GM10248 (cell line): ENCODE results near the gene YWHAH.
"Not testable (repeated sequence)": the region's sequence is repeated elsewhere in the genome, so short reads cannot be mapped to it uniquely, and the experiment has no call there.

Experiments used
- CTCF ChIA-PET: fragments of 300-600 bp; sonication (Branson Sonifier 250); formaldehyde crosslinking; extraction: SDS; loops from one replicate; lab custom pipeline; 2021; ENCODE audit warnings: antibody characterized with exemption; lab: Yijun Ruan, JAX
- POLR2A ChIA-PET: fragments of 350-650 bp; sonication (Branson Sonifier 250); formaldehyde crosslinking; extraction: SDS; loops from one replicate; lab custom pipeline; 2020; ENCODE audit warnings: antibody characterized with exemption; lab: Yijun Ruan, JAX
- DNase-seq: peaks from one replicate; pipeline ENCODE4 v3.0.0; 2012; ENCODE audit errors: extremely low spot score
- TF ChIP-seq, protein P1 (sequence below): IDR thresholded peaks from 2 replicates; pipeline ENCODE4 v1.5.1; 2012; ENCODE audit warnings: mild to moderate bottlenecking, low read depth; ENCODE audit errors: extremely low read depth, missing control alignments, control extremely low read depth

Gene YWHAH

DNA sequence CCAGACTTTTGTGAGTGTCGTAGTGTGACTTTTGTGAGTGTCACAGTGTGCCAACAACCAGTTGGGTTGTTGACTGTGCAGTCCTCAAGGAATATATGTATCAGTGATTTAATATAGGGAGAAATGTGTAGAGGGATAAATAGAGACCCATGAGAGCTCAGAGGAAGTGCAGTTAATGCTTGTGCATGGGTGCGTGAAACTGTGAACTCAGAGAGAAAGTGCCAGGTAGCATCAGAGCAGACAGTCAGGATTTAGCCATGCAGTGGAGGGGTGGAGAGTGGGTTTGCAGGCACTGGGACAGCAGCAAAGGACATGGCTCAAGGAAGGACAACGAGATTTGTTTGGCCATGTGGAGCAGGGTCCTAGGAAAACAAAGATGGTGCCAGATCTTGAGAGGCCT lies 33.6 kb downstream of the YWHAH start:
- ChIA-PET POLR2A (no interaction called here), CTCF (interaction anchor here (0.8 to 4.6 kb wide), 24 partner anchors 11 to 819 kb away, joined by 3 to 40 read pairs (median 4); no protein-coding TSS in a partner anchor)
- TF ChIP-seq, protein P1, sequence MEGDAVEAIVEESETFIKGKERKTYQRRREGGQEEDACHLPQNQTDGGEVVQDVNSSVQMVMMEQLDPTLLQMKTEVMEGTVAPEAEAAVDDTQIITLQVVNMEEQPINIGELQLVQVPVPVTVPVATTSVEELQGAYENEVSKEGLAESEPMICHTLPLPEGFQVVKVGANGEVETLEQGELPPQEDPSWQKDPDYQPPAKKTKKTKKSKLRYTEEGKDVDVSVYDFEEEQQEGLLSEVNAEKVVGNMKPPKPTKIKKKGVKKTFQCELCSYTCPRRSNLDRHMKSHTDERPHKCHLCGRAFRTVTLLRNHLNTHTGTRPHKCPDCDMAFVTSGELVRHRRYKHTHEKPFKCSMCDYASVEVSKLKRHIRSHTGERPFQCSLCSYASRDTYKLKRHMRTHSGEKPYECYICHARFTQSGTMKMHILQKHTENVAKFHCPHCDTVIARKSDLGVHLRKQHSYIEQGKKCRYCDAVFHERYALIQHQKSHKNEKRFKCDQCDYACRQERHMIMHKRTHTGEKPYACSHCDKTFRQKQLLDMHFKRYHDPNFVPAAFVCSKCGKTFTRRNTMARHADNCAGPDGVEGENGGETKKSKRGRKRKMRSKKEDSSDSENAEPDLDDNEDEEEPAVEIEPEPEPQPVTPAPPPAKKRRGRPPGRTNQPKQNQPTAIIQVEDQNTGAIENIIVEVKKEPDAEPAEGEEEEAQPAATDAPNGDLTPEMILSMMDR = no peak
- DNase-seq = no peak

DNA sequence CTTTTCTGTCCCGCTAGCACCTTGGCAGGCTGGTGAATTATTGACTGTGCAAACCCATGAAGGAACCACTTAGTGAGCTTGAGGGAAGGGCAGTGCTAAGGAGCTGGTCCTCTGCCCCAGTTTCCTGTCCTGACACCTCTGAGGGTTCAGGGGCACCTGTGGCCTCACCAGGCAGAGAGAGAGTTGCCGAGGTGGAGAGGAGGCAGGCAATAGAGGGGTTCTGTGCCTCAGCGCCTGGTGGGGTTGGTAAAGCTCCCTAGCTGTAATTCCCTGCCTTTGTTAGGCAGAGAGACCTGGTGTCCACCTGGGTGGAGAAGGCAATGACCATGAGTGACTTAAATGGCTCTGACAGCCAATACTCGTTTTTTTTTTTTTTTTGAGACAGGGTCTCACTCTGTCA lies 36.3 kb downstream of the YWHAH start:
- ChIA-PET POLR2A (no interaction called here), CTCF (interaction anchor here (1.0 to 1.5 kb wide), 3 partner anchors 10 to 104 kb away, joined by 3 to 6 read pairs (median 4); no protein-coding TSS in a partner anchor)
- DNase-seq = no peak
- TF ChIP-seq, protein P1 = no peak

DNA sequence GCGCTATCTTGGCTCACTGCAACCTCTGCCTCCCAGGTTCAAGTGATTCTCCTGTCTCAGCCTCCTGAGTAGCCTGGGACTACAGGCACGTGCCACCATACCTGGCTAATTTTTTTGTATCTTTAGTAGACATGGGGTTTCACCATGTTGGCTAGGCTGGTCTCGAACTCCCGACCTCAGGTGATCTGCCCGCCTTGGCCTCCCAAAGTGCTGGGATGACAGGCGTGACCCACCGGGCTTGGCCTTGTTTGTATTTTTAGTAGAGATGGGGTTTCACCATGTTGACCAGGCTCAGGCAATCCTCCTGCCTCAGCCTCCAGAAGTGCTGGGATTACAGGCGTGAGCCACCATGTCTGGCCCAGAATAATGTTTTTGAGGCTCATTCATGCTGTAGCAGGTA lies 37.6 kb downstream of the YWHAH start:
- CTCF ChIA-PET, DNase-seq, POLR2A ChIA-PET: not testable (repeated sequence)

DNA sequence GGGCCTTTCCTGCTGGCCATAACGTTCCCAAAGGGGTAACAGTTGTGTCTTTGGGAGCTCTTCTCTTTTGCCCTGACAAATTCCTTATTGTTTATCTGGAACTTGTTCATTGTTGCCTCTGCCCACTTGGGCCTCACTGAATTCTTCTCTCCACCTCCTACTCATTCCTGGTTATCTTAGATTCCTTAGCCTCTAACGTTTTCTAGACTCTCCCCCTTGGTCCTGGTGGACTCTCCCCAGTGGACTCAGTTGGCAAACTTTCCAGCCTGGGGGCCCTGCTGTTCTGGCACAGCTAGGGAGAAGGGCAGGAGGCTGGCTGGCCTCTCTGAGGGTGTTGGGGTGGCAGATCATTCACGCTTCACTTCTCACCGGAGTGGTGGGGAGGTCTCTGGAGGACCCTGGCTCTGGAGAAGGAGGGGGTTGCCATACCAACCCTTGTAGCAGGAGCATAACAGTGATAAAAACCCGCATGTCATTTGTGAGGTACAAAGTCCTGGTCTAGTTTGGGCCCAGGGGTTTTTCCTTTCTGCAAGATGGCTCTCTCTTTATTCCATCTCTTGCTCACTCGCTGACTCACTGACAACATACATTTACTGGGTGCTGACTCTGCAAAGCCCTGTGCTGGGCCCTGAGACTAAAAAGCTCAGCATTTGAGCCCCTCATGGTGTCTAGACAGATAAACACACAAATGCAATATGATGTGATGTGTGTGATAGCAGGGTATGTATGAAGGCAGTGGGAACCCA lies 39.7 kb downstream of the YWHAH start:
- CTCF ChIA-PET = interaction anchor here (1.0 to 1.6 kb wide), 3 partner anchors 10 to 282 kb away, joined by 3 to 9 read pairs (median 3); no protein-coding TSS in a partner anchor
- POLR2A ChIA-PET = no interaction called here
- no peak for DNase-seq
- TF ChIP-seq, protein P1 = no peak

DNA sequence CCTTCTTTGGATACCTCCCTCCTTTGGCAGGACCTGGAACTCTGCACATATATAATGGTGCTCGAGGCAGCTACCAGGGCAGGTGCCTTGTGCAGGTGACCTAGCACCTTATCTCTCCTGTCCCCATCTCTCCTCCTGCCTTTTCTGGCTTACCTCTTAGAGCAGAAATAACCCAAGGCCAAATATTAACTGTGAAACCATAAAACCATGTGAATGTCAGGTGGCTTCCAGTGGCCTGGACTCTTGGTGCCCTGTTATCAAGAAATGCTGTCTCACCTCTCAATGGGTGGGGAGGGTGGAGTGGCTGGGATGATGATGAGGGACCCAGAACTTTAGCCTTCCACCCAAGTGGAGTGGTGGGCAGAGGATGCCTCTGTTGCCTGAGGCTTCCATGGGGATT lies 42.9 kb downstream of the YWHAH start:
- CTCF ChIA-PET = no interaction called here
- no peak for DNase-seq
- POLR2A ChIA-PET = no interaction called here
- TF ChIP-seq, protein P1 = no peak

DNA sequence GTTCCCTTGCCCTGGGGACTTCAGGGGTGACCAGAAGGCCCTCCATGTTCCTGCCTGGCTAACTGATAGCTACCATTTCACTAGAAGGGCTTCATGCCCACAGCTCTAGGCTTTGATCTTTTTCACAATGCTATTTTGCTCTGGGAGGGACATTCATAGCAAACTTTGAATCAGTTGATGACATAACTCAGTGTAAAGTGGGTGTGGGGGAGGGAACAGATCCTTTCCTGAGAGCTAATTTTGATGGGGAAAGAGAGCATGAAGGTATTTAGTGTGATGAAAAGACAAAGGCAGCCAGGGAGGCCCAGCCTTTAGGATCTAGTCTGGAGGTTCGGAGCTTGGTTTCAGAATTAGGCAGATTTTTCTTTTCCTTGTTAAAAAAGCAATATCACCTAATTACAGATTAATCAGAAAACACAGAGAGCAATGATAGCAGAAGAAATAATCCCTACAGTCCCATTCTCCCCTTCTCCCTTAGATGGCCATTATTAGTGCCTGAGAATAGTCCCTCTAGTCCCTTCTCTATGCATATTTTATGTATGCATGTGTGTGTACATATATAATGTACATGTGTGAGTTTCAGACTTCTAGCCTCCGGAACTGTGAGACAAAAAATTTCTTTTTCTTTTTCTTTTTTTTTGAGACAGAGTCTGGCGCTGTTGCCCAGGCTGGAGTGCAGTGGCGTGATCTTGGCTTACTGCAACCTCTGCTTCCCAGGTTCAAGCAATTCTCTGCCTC lies 46.9 kb downstream of the YWHAH start:
- DNase-seq = no peak
- ChIA-PET POLR2A (interaction anchor here (0.6 kb wide), 1 partner anchor 147 kb away, joined by 4 read pairs; no protein-coding TSS in a partner anchor), CTCF (interaction anchor here (1.4 to 1.5 kb wide), 2 partner anchors 17 to 73 kb away, joined by 3 read pairs; no protein-coding TSS in a partner anchor)
- TF ChIP-seq, protein P1 = no peak
